Measurements from ENCODE around the gene WNT6. TPM values are rescaled to one million over a fixed set of nuclear protein-coding genes. Genes with fewer than 3 reads are reported as not detected.

Gene WNT6
- total RNA-seq: under 1 TPM; 0.23 to 0.24 TPM
- long read RNA-seq, donor 1: 0 reads
- long read RNA-seq, donor 2: 0 reads

DNA sequence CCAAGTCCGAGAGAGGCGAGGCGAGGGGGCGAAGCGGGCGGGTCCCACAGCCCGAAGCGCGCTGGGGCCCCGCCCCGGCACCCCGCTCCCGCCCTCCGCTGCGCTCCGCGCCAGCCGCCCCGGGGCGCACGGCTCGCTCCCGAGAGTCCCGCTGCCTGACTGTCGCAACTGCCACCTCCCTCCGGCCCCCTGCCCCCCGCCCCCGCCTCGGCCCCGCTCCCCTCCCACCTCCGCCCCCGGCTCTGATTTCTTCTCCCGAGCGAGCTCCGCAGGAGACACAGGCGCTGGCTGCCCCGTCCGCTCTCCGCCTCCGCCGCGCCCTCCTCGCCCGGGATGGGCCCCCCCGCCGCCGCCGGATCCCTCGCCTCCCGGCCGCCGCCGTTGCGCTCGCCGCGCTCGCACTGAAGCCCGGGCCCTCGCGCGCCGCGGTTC, at the start of gene WNT6:
Gene WNT6, plus strand, starts transcription at position 250 of the 432 bp plus-strand sequence. CDS start 233 bp downstream, outside the sequence.
- intact Hi-C loops (cut with DNase I): loop anchor here in 1 of 2 donors (10.0 kb wide), 2 partner anchors 145 to 775 kb away; partner anchors contain the start of gene TTLL4
- no peak for DNase-seq (ENCODE audit: low spot score)

GRCh38 chr2:218810256-218810655, 49.3 kb upstream of the WNT6 start:
- intact Hi-C loops (cut with DNase I): no loop called here
- DNase-seq (ENCODE audit: low spot score): no peak

DNA sequence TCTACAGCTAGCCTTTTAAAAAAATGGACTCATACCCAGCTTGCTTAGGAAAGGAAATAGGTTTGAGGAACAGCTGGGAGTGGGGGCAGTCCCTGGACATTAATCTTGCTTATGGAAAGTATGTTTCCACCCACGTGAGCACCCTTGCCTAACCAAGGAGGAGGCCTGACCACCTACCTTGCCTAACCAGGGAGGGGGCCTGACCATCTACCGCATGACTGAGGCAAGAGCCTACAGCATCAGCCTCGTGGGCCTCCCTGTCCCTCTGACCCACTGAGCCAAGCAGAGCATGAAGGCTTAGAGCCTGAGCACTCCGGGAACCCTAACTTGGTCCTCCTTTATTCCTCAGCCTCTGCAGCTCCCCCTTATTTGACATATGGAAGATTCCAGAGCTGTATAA, 48.2 kb upstream of the WNT6 start:
- intact Hi-C loops (cut with DNase I): no loop called here

GRCh38 chr2:218812096-218812815, 47.3 kb upstream of the WNT6 start:
- intact Hi-C loops (cut with DNase I): no loop called here

More for the DNA sequence above, 48.2 kb upstream of the WNT6 start:
- DNase-seq (ENCODE audit: low spot score): peak; percentile 42

GRCh38 chr2:218812861-218813260, 46.7 kb upstream of the WNT6 start:
- no peak for DNase-seq (ENCODE audit: low spot score)
- intact Hi-C loops (cut with DNase I): no loop called here

More at GRCh38 chr2:218812096-218812815, 47.3 kb upstream of the WNT6 start:
- DNase-seq (ENCODE audit: low spot score): peak; percentile 63

GRCh38 chr2:218813771-218814460, 45.7 kb upstream of the WNT6 start:
- DNase-seq (ENCODE audit: low spot score): peak; percentile 52
- intact Hi-C loops (cut with DNase I): no loop called here

DNA sequence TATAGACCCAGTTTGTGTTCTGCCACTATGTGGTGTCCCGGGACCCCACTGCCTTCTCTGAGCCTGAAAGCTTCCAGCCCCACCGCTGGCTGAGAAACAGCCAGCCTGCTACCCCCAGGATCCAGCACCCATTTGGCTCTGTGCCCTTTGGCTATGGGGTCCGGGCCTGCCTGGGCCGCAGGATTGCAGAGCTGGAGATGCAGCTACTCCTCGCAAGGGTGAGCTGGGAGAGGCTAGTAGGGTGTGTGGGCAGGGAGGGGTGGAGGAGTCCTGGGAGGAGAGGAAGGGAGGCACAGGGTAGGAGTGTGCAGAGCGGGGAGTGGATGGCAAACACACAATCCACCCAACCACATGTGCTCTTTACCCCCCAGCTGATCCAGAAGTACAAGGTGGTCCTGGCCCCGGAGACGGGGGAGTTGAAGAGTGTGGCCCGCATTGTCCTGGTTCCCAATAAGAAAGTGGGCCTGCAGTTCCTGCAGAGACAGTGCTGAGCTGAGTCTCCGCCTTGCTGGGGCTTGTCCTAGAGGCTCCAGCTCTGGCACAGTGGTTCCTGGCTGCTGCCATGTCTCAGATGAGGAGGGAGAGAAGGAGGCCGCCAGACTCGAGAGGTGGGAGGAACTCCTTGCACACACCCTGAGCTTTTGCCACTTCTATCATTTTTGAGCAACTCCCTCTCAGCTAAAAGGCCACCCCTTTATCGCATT, 44.9 kb upstream of the WNT6 start:
- DNase-seq (ENCODE audit: low spot score): peak; percentile 79
- intact Hi-C loops (cut with DNase I): no loop called here

- intact Hi-C loops (cut with DNase I): no loop called here
- peak; percentile 34 for DNase-seq (ENCODE audit: low spot score)
Observed at GRCh38 chr2:218815244-218815637, 44.4 kb upstream of the WNT6 start.

GRCh38 chr2:218815649-218816048, 44.0 kb upstream of the WNT6 start:
- intact Hi-C loops (cut with DNase I): no loop called here
- no peak for DNase-seq (ENCODE audit: low spot score)

DNA sequence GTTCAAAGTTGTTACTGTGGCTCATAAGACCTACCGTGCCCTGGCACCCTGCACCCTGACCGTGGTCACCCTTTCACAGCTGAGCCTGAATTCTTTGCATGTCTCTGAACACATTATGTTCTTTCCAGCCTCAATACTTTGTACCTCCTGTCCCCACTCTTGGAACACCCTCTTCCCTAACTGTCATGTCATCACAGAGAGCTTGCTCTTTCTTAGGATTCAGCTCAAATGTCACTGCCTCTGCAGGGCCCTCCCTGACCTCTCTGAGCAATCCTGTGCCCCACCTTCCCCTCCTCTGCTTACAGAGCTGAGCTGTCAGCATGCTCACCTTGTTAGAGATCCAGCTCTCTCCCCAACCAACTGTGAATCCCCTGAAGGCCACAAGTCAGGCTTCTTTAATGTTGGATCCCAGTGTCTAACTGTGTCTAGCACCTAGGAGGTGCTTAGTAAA, 43.0 kb upstream of the WNT6 start:
- intact Hi-C loops (cut with DNase I): no loop called here

GRCh38 chr2:218819093-218819492, 40.5 kb upstream of the WNT6 start:
- intact Hi-C loops (cut with DNase I): no loop called here
- no peak for DNase-seq (ENCODE audit: low spot score)

More for the DNA sequence above, 43.0 kb upstream of the WNT6 start:
- DNase-seq (ENCODE audit: low spot score): no peak

DNA sequence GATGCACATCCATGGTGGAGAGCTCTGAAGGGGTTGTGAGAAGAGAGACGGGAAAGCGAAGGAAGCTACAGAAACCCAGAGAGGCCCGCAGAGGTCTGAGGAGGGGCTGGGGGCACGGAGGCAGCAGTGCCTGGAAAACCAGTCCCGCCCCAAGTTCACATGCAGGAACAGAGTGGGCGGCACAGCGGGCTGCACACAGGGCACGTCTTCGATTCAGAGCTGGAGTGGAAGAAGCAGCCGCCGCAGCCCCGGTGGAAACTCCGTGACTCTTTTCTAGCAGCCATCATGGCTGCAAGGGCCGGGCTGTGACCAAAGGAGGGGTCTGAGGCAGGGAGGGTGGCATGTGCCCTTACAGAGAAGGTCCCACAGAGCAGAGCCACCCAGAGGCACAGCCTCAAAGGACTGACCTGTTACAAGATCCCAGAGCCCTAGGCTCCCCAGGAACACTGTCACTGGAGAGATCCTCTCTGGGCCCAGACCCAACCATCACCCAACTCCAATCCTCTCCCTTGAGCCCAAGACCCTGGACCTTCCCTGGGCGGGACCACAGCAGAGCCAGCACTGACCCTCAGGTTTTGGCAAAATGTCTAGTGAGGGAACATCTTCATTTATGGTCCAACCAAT, 38.7 kb upstream of the WNT6 start:
- intact Hi-C loops (cut with DNase I): no loop called here
- peak; percentile 53 for DNase-seq (ENCODE audit: low spot score)

- peak; percentile 55 for DNase-seq (ENCODE audit: low spot score)
- intact Hi-C loops (cut with DNase I): loop anchor here in 1 of 2 donors (2.0 kb wide), 1 partner anchor 45 kb away; no protein-coding TSS in a partner anchor
Observed at GRCh38 chr2:218821605-218822211, 37.9 kb upstream of the WNT6 start.

GRCh38 chr2:218822622-218823021, 37.0 kb upstream of the WNT6 start:
- peak; percentile 58 for DNase-seq (ENCODE audit: low spot score)
- intact Hi-C loops (cut with DNase I): loop anchor here in 1 of 2 donors (2.0 kb wide), 1 partner anchor 46 kb away; no protein-coding TSS in a partner anchor

- no peak for DNase-seq (ENCODE audit: low spot score)
- intact Hi-C loops (cut with DNase I): loop anchor here in 1 of 2 donors (2.0 kb wide), 1 partner anchor 47 kb away; no protein-coding TSS in a partner anchor
Observed at GRCh38 chr2:218823196-218823855, 36.3 kb upstream of the WNT6 start.

DNA sequence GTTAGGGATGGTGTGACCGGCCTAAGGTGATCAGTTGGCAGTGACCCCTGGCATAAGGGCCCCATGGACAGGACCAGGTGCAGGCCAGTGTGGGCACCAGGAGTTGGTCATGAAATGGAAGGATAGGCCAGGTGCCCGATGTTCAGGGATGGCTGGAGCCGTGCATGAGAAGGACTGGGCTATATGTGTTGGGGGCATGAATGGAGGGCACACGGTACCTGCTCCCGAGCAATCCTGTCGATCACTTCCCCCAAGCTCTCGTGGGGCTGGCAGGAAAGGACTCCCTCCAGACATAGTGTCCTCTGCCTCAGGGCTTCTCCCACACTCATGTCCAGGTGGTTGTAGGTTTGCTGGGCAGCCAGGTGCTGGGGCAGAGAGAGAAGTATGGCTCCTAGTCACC, 35.6 kb upstream of the WNT6 start:
- DNase-seq (ENCODE audit: low spot score): peak; percentile 53
- intact Hi-C loops (cut with DNase I): no loop called here

DNA sequence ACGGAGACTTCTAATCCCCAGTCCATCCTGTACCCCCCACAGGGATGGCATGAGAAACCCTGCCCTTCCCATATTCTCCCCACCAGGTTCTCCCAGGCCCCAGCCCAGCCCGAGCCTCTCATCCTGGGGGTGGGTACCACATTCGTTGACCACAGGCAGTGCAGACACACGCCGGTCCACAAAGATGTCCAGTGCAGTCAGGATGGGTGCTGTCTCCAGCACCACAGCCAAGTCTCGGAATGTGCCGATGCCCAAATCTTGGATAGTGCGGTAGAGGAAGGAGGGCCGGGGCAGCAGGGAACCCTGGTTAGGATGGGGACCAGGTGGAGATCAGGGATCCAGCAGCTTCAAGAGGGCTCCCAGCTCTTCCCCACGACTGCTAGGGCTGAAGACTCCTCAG, 32.8 kb upstream of the WNT6 start:
- DNase-seq (ENCODE audit: low spot score): peak; percentile 75
- intact Hi-C loops (cut with DNase I): no loop called here
